Left cardiac atrium (tissue), 4 donors: Measurements from ENCODE around the gene ITGBL1. TPM values are rescaled to one million over a fixed set of nuclear protein-coding genes. Genes with fewer than 3 reads are reported as not detected.
A peak's percentile ranks its signal among the peaks of the same experiment; 100 is the strongest.

ENCODE experiments used
- ATAC-seq, 2 donors: fragments of 200-7000 bp; cut with Tn5 transposase; one replicate each; pipeline ENCODE4 v1.9.1; 2020; ENCODE audit warnings: mild to moderate bottlenecking in 2 of 2, moderate library complexity in 2 of 2
- DNase-seq: peaks from one replicate; pipeline ENCODE4 v3.0.0-alpha.2; 2020
- intact Hi-C, 2 donors: fragments of 100-400 bp; cut with DNase I; formaldehyde crosslinking; loops; one replicate each; pipeline versions ENCODE4 v1.14.1 to v1.15.1; 2022 to 2023
- total RNA-seq, 2 donors: library from RNA; stranded (reverse); fragmentation: NEBNext Ultra II Directional; extraction: Animal tissue kit (Norgen Biotek cat#: 25700); gene quantifications; one replicate each; pipeline ENCODE4 v1.2.1, GENCODE V29; 2021
- donor health status: DM: no; HTN: yes; CAD: no.
- donor health status: DM: no; HTN: yes; CAD: no; lungs with severe emphysema.
- donor health status: DM: yes; HTN: yes; CAD: no.
- donor health status: Dilated cardiomyopathy.

Gene ITGBL1
- total RNA-seq, 2 donors from 2014 or later, result 11.6 to 16.1 TPM

- ATAC-seq, result no peak
- no peak for DNase-seq
- intact Hi-C loops, result no loop called here
Measured at GRCh38 chr13:101709952-101710351, 257.5 kb downstream of the ITGBL1 start.

- intact Hi-C loops, result no loop called here
- ATAC-seq, result peak in 1 of 2 donors; percentile 70
- no peak for DNase-seq
Measured at GRCh38 chr13:101711307-101712025, 259.0 kb downstream of the ITGBL1 start.

- DNase-seq (no peak), ATAC-seq (no peak)
- intact Hi-C loops, result no loop called here
Measured at GRCh38 chr13:101712026-101712348, 259.5 kb downstream of the ITGBL1 start.

GRCh38 chr13:101714195-101714594 is 261.7 kb downstream of the ITGBL1 start:
- no peak for ATAC-seq
- no peak for DNase-seq
- intact Hi-C loops, result no loop called here

DNA sequence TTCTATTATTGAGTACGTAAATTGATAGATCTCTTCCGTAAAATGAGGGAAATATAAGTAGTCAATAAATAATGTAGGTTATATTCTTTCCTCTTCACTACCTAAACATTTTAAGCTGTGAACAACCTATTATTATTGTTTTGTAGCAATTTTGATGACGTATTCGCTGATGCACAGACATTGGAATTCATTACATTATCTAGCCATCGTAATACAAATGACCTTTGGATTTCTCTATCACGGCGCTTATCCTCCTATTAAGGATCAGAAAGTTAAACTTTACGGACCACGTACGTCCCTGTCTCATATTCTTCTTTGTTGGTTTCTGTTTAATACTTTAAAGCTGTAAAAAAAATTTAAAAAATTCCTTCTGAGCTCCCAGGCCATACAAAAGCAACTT is 264.9 kb downstream of the ITGBL1 start:
- intact Hi-C loops, result no loop called here
- DNase-seq (no peak), ATAC-seq (no peak)

- intact Hi-C loops, result no loop called here
- ATAC-seq (no peak), DNase-seq (no peak)
Measured at GRCh38 chr13:101718496-101718895, 266.0 kb downstream of the ITGBL1 start.

DNA sequence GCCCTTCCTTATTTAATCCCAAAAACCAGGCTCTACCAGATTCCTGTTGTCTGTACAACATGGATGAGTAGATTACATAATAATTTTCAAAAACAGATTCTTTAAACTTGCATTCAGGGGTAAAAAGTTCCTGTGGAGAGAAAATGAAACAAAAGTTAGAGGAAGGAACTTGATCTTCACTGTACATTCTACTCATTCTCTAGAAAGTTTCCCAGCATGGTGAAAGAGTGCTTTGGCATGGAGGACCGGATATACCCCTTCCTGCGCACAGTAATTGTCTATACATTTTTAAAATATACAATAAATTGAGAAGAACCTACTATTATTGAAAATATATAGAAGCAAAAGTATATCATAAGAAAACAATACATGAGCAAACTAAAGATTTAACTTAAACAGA is 274.2 kb downstream of the ITGBL1 start:
- intact Hi-C loops, result loop anchor here in 1 of 2 donors (5.0 kb wide), 1 partner anchor 99 kb away; no protein-coding TSS in a partner anchor
- DNase-seq, result no peak
- ATAC-seq, result no peak

- ATAC-seq, result no peak
- DNase-seq, result no peak
- intact Hi-C loops, result loop anchor here in 1 of 2 donors (5.0 kb wide), 1 partner anchor 100 kb away; no protein-coding TSS in a partner anchor
Measured at GRCh38 chr13:101727118-101727517, 274.6 kb downstream of the ITGBL1 start.

DNA sequence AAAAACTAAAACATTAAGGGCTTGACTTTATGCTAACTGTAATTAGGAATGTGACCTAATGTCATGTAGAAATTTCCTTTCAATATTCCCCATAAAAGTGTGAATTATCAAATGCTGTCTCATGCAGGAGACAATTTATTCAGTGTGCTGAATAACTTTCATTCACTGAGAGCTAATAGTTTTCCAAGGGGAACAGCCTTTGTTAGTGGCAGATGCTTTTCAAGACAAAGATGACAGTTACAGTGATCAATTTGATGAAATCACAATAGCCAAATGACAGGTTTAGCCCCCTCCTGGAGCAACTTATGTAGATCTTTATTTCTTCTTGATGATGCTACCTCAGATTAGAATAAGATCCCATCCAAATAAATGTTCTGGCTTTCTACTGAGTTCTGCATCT is 275.5 kb downstream of the ITGBL1 start:
- no peak for DNase-seq
- ATAC-seq, result no peak
- intact Hi-C loops, result loop anchor here in 1 of 2 donors (5.0 kb wide), 1 partner anchor 101 kb away; no protein-coding TSS in a partner anchor

- intact Hi-C loops, result loop anchor here in 1 of 2 donors (5.0 kb wide), 1 partner anchor 101 kb away; no protein-coding TSS in a partner anchor
- no peak for ATAC-seq
- no peak for DNase-seq
Measured at GRCh38 chr13:101728615-101729014, 276.1 kb downstream of the ITGBL1 start.

- intact Hi-C loops, result no loop called here
- DNase-seq, result no peak
- ATAC-seq, result no peak
Measured at GRCh38 chr13:101730420-101731000, 278.0 kb downstream of the ITGBL1 start.

DNA sequence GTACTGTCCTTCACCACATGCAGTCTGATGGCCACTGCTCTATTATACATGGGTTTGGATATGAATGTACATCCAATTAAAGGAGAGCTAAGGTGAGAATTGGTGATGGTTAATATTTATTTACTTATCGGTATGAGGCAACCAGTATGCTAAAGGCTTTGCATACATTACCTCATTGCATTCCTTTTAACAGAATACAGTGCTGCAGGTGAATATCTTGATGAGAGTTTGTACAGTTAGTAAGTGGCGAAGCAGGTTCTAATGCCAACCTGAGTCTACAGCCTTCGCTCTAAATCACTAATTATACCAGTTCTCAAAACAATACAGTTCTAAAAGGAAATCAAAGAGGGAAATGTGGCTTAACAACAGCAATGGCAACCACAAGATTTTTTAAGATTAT is 284.1 kb downstream of the ITGBL1 start:
- DNase-seq (no peak), ATAC-seq (no peak)
- intact Hi-C loops, result no loop called here

DNA sequence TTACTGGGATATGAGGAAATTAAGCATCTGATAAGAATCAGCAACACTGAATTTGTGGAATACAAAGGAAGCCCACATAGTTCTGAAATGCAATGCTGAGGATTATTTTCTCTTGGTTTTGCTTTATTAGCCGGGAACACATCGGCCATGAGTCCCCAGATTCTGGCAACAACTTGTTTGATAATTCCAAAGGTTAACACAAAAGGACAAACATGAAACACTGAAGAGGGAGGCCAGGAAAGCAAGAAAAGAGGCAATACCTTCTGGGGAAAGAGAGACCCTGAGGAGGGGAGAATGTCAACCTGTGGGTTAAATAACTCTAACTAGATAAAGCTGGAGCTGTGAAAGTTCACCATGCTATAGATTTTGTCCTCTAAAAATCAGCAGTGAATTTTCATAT is 285.9 kb downstream of the ITGBL1 start:
- ATAC-seq, result no peak

GRCh38 chr13:101739382-101740178 is 287.1 kb downstream of the ITGBL1 start:
- no peak for ATAC-seq
- DNase-seq, result no peak
- intact Hi-C loops, result no loop called here

More for the DNA sequence above, 285.9 kb downstream of the ITGBL1 start:
- no peak for DNase-seq
- intact Hi-C loops, result no loop called here

- intact Hi-C loops, result no loop called here
- ATAC-seq (no peak), DNase-seq (no peak)
Measured at GRCh38 chr13:101746513-101746912, 294.0 kb downstream of the ITGBL1 start.

GRCh38 chr13:101747039-101747438 is 294.6 kb downstream of the ITGBL1 start:
- intact Hi-C loops, result no loop called here
- DNase-seq (no peak), ATAC-seq (no peak)

GRCh38 chr13:101749584-101749983 is 297.1 kb downstream of the ITGBL1 start:
- ATAC-seq, result no peak
- intact Hi-C loops, result no loop called here

DNA sequence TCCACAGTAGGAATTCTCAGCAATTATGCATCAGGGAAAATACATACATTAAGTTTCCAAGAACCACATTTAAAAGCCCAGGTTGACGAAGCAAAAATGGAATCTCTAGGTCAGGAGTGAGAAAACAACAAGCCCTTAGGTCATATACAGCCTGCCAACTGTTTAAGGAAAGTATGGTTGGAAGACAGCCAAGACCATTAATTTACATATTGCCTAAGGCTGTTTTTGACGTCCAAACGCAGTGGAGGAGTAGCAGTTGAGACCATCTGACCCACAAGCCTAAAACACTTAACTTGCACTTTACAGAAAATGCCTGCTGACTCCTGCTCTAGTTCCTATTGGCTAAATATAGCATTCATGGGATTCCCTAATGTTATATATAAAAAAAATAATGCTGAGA is 299.0 kb downstream of the ITGBL1 start:
- intact Hi-C loops, result loop anchor here in 1 of 2 donors (10.0 kb wide), 1 partner anchor 237 kb away; no protein-coding TSS in a partner anchor
- DNase-seq (no peak), ATAC-seq (peak; percentile 52 to 65)

More at GRCh38 chr13:101749584-101749983, 297.1 kb downstream of the ITGBL1 start:
- no peak for DNase-seq

- intact Hi-C loops, result loop anchor here in 1 of 2 donors (10.0 kb wide), 1 partner anchor 238 kb away; no protein-coding TSS in a partner anchor
- DNase-seq, result no peak
- ATAC-seq, result no peak
Measured at GRCh38 chr13:101752432-101752831, 300.0 kb downstream of the ITGBL1 start.
